ENCODE results near the gene PRSS12. TPM values are rescaled to one million over a fixed set of nuclear protein-coding genes. Genes with fewer than 3 reads are reported as not detected.
"Not testable (repeated sequence)": the region's sequence is repeated elsewhere in the genome, so short reads cannot be mapped to it uniquely, and the experiment has no call there.

Gene PRSS12
- total and polyA plus RNA-seq, 2 donors, result 1.7 to 34.7 TPM

- no peak for DNase-seq (ENCODE audit: extremely low spot score)
- Histone ChIP-seq H3K36me3 (ENCODE audit: insufficient read depth) (no peaks in the 10 kb centered on the region), H3K4me3 (ENCODE audit: low read depth, low read length) (no peak overlapping the region), H3K4me1 (ENCODE audit: insufficient read depth) (no peaks in the 10 kb centered on the region), H3K27ac (ENCODE audit: low read depth) (no peak overlapping the region)
- 71% methylated on average over 2 of the region's 2 CpGs for WGBS
These were observed 26.2 kb downstream of the PRSS12 start for GRCh38 chr4:118326585-118326984.

GRCh38 chr4:118325431-118325830, 27.4 kb downstream of the PRSS12 start:
- Histone ChIP-seq H3K36me3 (ENCODE audit: insufficient read depth) (no peaks in the 10 kb centered on the region), H3K27ac (ENCODE audit: low read depth) (no peak overlapping the region), H3K4me3 (ENCODE audit: low read depth, low read length) (no peak overlapping the region), H3K4me1 (ENCODE audit: insufficient read depth) (no peaks in the 10 kb centered on the region)
- 35% methylated on average over 1 of the region's 1 CpG for WGBS
- no peak for DNase-seq (ENCODE audit: extremely low spot score)

DNA sequence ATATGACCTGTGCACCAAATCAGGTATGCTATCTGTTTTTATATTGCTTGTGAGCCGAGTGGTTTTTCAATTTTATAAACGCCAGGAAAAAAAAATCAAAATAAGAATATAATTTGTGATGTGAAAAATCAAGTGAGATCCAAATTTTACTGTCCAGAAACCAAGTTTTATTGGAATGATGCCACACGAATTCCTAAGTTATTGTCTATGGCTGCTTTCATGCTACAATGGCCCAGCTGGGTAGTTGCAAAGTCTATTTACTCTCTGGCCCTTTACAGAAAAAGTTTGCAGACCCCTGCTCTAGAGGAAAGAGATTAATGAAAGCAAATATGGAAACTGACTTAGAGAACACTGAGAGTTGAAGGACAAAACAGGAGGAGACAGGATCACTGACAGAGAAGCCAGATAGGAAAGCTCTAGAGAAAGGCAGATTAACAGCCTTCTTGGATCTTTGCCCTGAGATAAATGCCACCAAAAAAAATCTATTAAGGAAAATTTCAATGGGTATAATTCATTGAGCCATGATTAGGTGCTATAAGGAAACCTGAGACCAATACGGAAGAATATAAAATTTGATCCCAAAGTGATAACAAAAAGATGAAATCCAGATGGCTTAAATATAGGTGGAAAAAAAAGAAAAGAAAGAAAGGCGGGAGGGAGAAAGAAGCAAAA, 29.8 kb downstream of the PRSS12 start:
- H3K4me1 ChIP-seq (ENCODE audit: insufficient read depth), result no peaks in the 10 kb centered on the region
- no peak overlapping the region for H3K4me3 ChIP-seq (ENCODE audit: low read depth, low read length)
- H3K36me3 ChIP-seq (ENCODE audit: insufficient read depth), result no peaks in the 10 kb centered on the region
- DNase-seq (ENCODE audit: extremely low spot score), result no peak
- WGBS, result 43% methylated on average over 5 of the region's 5 CpGs
- no peak overlapping the region for H3K27ac ChIP-seq (ENCODE audit: low read depth)

DNA sequence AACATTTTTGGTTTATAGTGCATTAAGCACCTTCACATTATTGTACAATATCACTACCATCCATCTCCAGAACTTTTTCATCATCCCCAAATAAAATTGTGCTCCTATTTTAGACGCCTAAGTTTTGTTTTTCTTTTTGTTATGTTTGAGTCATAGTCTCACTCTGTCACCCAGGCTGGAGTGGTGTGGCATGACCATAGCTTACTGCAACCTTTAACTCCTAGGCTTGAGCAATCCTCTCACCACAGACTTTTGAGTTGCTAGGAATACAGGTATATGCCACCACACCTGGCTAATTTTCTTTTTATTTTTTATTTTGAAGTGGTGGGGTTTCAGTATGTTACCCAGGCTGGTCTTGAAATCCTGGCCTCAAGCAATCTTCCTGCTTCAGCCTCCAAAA, 33.9 kb downstream of the PRSS12 start:
- Histone ChIP-seq H3K4me3 (ENCODE audit: low read depth, low read length) (no peak overlapping the region), H3K36me3 (ENCODE audit: insufficient read depth) (no peaks in the 10 kb centered on the region), H3K4me1 (ENCODE audit: insufficient read depth) (no peaks in the 10 kb centered on the region), H3K27ac (ENCODE audit: low read depth) (no peak overlapping the region)
- 78% methylated on average over 1 of the region's 1 CpG for WGBS
- DNase-seq (ENCODE audit: extremely low spot score), result no peak

DNA sequence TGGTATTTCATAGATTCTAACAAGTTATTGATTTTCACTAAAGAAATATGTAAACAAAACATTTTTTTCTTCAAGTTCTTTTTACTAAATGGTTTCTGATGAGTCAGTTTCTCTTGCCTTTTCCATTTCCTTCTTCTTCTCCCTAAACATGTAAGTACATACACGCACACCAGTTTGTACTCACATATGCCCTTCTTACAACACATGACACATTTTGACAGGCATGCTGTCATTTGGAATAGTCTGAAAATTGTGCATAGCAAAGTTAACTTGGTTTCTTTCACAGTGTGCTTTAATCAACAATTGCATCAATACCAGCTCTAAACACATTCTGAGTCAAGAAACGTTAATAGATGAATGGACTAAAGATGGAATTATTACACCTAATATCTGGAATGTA, 35.1 kb downstream of the PRSS12 start:
- Histone ChIP-seq H3K4me3 (ENCODE audit: low read depth, low read length) (no peak overlapping the region), H3K36me3 (ENCODE audit: insufficient read depth) (no peaks in the 10 kb centered on the region), H3K27ac (ENCODE audit: low read depth) (no peak overlapping the region), H3K4me1 (ENCODE audit: insufficient read depth) (no peaks in the 10 kb centered on the region)
- 76% methylated on average over 2 of the region's 2 CpGs for WGBS
- DNase-seq (ENCODE audit: extremely low spot score), result no peak

- no peak overlapping the region for H3K4me3 ChIP-seq (ENCODE audit: low read depth, low read length)
- no peaks in the 10 kb centered on the region for H3K36me3 ChIP-seq (ENCODE audit: insufficient read depth)
- 81% methylated on average over 2 of the region's 2 CpGs for WGBS
- H3K4me1 ChIP-seq (ENCODE audit: insufficient read depth), result no peaks in the 10 kb centered on the region
- H3K27ac ChIP-seq (ENCODE audit: low read depth), result no peak overlapping the region
- DNase-seq (ENCODE audit: extremely low spot score), result no peak
These were observed 38.6 kb downstream of the PRSS12 start for GRCh38 chr4:118314221-118314620.

- no peak overlapping the region for H3K27ac ChIP-seq (ENCODE audit: low read depth)
- no peaks in the 10 kb centered on the region for H3K36me3 ChIP-seq (ENCODE audit: insufficient read depth)
- WGBS, result 59% methylated on average over 6 of the region's 6 CpGs
- no peak for DNase-seq (ENCODE audit: extremely low spot score)
- H3K4me3 ChIP-seq (ENCODE audit: low read depth, low read length), result no peak overlapping the region
- H3K4me1 ChIP-seq (ENCODE audit: insufficient read depth), result no peaks in the 10 kb centered on the region
These were observed 39.7 kb downstream of the PRSS12 start for GRCh38 chr4:118313098-118313497.

GRCh38 chr4:118308306-118309030, 44.3 kb downstream of the PRSS12 start:
- Histone ChIP-seq H3K27ac (ENCODE audit: low read depth) (no peak overlapping the region), H3K4me3 (ENCODE audit: low read depth, low read length) (no peak overlapping the region), H3K4me1 (ENCODE audit: insufficient read depth) (no peaks in the 10 kb centered on the region), H3K36me3 (ENCODE audit: insufficient read depth) (no peaks in the 10 kb centered on the region)
- DNase-seq (ENCODE audit: extremely low spot score), result no peak
- WGBS, result 64% methylated on average over 4 of the region's 4 CpGs

GRCh38 chr4:118307643-118308042, 45.2 kb downstream of the PRSS12 start:
- no peak for DNase-seq (ENCODE audit: extremely low spot score)
- 37% methylated on average over 2 of the region's 2 CpGs for WGBS

GRCh38 chr4:118299619-118300018, 53.2 kb downstream of the PRSS12 start:
- DNase-seq (ENCODE audit: extremely low spot score); H3K27ac ChIP-seq (ENCODE audit: low read depth); H3K4me1 ChIP-seq (ENCODE audit: insufficient read depth); H3K4me3 ChIP-seq (ENCODE audit: low read depth, low read length); H3K36me3 ChIP-seq (ENCODE audit: insufficient read depth): not testable (repeated sequence)
- 97% methylated on average over 6 of the region's 6 CpGs for WGBS

More at GRCh38 chr4:118307643-118308042, 45.2 kb downstream of the PRSS12 start:
- no peak overlapping the region for H3K27ac ChIP-seq (ENCODE audit: low read depth)
- no peaks in the 10 kb centered on the region for H3K4me1 ChIP-seq (ENCODE audit: insufficient read depth)
- no peak overlapping the region for H3K4me3 ChIP-seq (ENCODE audit: low read depth, low read length)
- H3K36me3 ChIP-seq (ENCODE audit: insufficient read depth), result no peaks in the 10 kb centered on the region

DNA sequence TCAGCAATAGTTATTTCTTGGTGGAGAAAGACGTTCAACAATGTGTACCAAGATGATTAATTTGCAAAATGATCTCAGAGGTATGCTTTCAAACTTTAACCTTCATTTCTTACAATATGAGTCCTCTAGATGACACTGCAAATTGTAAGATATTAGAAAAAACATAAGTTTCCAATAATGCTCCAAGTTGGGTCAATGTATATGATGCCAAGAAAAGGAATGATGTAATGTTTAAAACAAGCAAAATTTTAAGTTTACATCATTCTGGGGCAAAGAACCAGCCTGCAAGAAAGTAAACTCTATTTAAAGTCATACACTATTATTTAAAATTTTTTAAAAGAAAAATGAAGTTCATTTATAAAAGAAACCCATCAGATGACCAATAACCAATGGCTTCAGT, 56.1 kb downstream of the PRSS12 start:
- Histone ChIP-seq H3K4me1 (ENCODE audit: insufficient read depth) (no peaks in the 10 kb centered on the region), H3K36me3 (ENCODE audit: insufficient read depth) (peaks cover 1% of the 10 kb centered on the region), H3K4me3 (ENCODE audit: low read depth, low read length) (no peak overlapping the region), H3K27ac (ENCODE audit: low read depth) (no peak overlapping the region)
- WGBS, result 62% methylated on average over 1 of the region's 1 CpG
- no peak for DNase-seq (ENCODE audit: extremely low spot score)

DNA sequence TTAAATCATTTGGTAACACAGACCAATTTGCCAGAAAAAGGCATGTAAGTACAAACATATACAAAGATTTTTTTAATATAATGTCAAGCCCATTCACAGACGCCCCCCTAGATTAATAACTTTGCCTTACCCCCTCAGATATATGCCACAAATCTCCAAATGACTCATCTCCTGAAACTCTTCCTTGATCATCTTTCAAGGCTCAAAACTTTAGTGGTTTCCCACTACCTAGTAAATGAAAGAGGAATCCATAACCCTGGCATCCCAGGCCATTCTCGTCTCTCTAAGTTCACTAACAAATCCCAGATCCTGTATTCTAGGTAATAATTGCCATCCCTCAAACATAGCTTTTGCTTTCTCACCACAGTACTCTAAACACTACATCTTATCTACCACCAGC, 61.9 kb downstream of the PRSS12 start:
- Histone ChIP-seq H3K27ac (ENCODE audit: low read depth) (no peak overlapping the region), H3K4me3 (ENCODE audit: low read depth, low read length) (no peak overlapping the region), H3K4me1 (ENCODE audit: insufficient read depth) (no peaks in the 10 kb centered on the region), H3K36me3 (ENCODE audit: insufficient read depth) (no peaks in the 10 kb centered on the region)
- 59% methylated on average over 2 of the region's 2 CpGs for WGBS
- no peak for DNase-seq (ENCODE audit: extremely low spot score)

- WGBS, result 24% methylated on average over 1 of the region's 1 CpG
- no peak overlapping the region for H3K4me3 ChIP-seq (ENCODE audit: low read depth, low read length)
- no peak overlapping the region for H3K27ac ChIP-seq (ENCODE audit: low read depth)
- DNase-seq (ENCODE audit: extremely low spot score), result no peak
- no peaks in the 10 kb centered on the region for H3K4me1 ChIP-seq (ENCODE audit: insufficient read depth)
- no peaks in the 10 kb centered on the region for H3K36me3 ChIP-seq (ENCODE audit: insufficient read depth)
These were observed 63.0 kb downstream of the PRSS12 start for GRCh38 chr4:118289794-118290193.

DNA sequence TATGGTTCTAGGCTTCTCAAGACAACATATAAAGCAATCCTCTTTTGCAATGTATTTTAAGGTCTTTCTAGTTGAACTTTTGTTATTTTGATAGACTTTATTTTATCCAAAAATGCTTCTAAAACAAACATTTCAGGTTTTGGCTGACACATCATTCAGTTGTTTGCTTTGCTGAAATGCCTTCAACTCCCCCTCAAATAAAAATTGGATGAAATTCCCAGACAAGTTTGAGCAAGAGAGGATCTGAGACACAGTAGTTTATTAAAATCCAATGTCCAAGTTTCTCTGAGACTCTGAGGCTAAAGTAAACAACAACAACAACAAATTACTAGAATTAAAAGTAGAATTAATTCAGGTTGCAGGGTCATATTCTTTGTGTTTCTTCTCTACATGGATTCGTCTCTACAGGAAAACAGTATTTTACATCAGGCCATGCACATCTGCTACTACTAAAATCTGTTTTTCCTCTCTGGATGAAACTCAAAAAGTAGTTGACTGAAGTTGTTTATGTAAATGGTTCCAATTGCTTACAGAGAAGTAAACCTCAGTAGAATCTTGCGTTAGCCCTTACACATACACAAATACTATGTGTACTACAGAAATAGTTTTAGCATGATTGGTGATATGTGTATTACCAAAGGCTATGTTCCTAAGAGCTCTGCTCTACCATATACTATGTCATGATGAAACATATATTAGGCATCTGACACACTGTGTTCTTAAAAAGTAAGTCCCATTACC, 64.9 kb downstream of the PRSS12 start:
- 61% methylated on average over 2 of the region's 2 CpGs for WGBS
- Histone ChIP-seq H3K27ac (ENCODE audit: low read depth) (no peak overlapping the region), H3K4me1 (ENCODE audit: insufficient read depth) (no peaks in the 10 kb centered on the region), H3K36me3 (ENCODE audit: insufficient read depth) (no peaks in the 10 kb centered on the region), H3K4me3 (ENCODE audit: low read depth, low read length) (no peak overlapping the region)
- no peak for DNase-seq (ENCODE audit: extremely low spot score)

Measured in urinary bladder (tissue), 4 donors.